Ovary (tissue), 3 donors: ENCODE measurements around the gene SLC9A9.

Experiments used
- CTCF ChIP-seq, 3 donors: fragments of 450-650 bp in 2 of 3; fragments of 200-600 bp in 1 of 3; IDR thresholded peaks; one replicate each; pipeline versions ENCODE4 v1.5.1 to v1.8.0; 2016 to 2022; ENCODE audit warnings: antibody characterized with exemption in 3 of 3, mild to moderate bottlenecking in 1 of 3
- EP300 ChIP-seq: sonication (generic); formaldehyde crosslinking; IDR thresholded peaks from one replicate; pipeline ENCODE4 v1.6.1; 2017; ENCODE audit warnings: antibody characterized with exemption
- POLR2A ChIP-seq: fragments of 450-650 bp; IDR thresholded peaks from one replicate; pipeline ENCODE4 v1.6.1; 2017; ENCODE audit warnings: antibody characterized with exemption, mild to moderate bottlenecking, moderate library complexity
- donor health status: DM: no; HTN: no; CAD: no.

DNA sequence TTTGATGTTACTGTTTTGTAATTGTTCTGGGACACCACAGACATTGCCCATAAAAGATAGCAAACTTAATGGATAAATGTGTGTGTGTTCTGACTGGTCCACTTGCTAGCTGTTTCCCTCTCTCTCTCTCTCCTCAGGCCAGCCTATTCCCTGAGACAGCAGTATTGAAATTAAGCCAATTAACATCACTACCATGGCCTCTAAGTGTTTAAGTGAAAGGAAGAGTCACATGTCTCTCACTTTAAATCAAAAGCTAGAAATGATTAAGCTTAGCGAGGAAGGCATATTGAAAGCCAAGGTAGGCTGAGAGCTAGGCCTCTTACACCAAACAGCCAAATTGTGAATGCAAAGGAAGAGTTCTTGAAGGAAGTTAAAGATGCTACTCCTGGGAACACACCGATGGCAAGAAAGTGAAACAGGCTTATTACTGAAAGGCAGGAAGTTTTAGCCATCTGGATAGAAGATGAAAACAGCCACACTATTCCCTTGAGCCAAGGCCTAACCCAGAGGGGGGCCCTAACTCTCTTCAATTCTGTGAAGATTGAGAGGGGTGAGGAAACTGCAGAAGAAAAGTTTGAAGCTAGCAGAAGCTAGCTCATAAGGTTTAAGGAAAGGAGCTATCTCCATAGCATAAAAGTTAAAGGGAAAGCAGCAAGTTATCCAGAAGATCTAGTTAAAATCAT is 433.6 kb downstream of the SLC9A9 start:
- TF ChIP-seq CTCF (IDR thresholded peaks at IDR 0.05) (no peak), EP300 (no peak), POLR2A (no peak)
